ENCODE results near the gene GPAM.

DNA sequence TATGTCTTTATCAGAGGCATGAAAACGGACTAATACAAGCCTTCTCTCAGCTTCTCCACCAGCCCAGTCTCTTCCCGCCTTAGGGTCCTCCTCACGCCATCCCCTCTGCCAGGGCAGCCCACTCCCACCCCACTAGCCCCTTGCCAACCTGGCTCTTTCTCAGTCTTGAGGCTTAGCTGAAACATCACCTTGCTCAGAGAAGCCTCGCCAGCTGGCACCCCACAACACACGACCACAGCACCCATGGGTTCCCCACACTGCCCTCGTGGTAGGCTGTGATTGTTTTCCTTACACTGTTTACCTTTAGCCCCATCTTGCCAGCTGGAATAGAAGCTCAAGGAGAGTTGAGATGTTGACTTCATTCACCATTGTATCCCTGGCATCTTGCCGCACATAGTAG, 44.4 kb downstream of the GPAM start:
- TF ChIP-seq POLR2A (IDR thresholded peaks at IDR 0.05): no peak
- no peak for TF ChIP-seq CTCF (IDR thresholded peaks at IDR 0.05)
- TF ChIP-seq POLR2AphosphoS5 (IDR thresholded peaks at IDR 0.05): no peak
- TF ChIP-seq EP300 (IDR thresholded peaks at IDR 0.05): no peak

All from upper lobe of left lung (tissue), 4 donors.